ENCODE results near the gene PLN. TPM values are rescaled to one million over a fixed set of nuclear protein-coding genes. Genes with fewer than 3 reads are reported as not detected.

PLN gene
- total and polyA plus RNA-seq, 7 donors = 72.7 to 239 (median 208) TPM

DNA sequence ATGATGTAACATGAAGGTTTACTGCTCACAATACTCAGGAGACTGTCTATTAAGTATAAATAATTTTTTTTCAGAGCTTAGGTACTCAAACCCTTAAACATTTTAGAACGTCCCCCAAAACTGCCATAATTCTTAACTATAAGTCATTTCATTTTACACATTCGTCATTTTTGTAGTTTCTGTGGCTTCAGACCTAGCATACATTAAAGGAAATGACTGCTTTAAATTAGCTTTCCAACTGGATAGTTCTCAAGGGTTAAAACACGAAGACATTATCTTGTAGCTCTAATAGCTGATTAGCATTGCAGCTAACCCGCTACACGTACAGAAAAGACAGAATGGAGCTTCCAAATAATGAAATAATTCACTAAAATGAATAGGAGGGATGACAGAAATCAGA, 24.9 kb upstream of the PLN start:
- intact Hi-C loops (cut with DNase I) = no loop called here
- Histone ChIP-seq H3K9me3 (no peaks in the 10 kb centered on the region), H3K4me3 (no peak overlapping the region), H3K27me3 (ENCODE audit: insufficient read depth in 3 of 3, low read length in 2 of 3) (no peaks in the 10 kb centered on the region), H3K27ac (no peak overlapping the region), H3K36me3 (ENCODE audit: insufficient read depth in 1 of 2, low read depth in 1 of 2) (peaks cover 0 to 15% of the 10 kb centered on the region in 2 donors), H3K4me1 (peaks cover 29% of the 10 kb centered on the region)
- TF ChIP-seq, protein P1, sequence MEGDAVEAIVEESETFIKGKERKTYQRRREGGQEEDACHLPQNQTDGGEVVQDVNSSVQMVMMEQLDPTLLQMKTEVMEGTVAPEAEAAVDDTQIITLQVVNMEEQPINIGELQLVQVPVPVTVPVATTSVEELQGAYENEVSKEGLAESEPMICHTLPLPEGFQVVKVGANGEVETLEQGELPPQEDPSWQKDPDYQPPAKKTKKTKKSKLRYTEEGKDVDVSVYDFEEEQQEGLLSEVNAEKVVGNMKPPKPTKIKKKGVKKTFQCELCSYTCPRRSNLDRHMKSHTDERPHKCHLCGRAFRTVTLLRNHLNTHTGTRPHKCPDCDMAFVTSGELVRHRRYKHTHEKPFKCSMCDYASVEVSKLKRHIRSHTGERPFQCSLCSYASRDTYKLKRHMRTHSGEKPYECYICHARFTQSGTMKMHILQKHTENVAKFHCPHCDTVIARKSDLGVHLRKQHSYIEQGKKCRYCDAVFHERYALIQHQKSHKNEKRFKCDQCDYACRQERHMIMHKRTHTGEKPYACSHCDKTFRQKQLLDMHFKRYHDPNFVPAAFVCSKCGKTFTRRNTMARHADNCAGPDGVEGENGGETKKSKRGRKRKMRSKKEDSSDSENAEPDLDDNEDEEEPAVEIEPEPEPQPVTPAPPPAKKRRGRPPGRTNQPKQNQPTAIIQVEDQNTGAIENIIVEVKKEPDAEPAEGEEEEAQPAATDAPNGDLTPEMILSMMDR (IDR thresholded peaks at IDR 0.05) = no peak
- no peak for DNase-seq
- WGBS, 3 donors = 90 to 94% (median 93%) methylated on average over 5 of the region's 5 CpGs
- no peak for ATAC-seq

DNA sequence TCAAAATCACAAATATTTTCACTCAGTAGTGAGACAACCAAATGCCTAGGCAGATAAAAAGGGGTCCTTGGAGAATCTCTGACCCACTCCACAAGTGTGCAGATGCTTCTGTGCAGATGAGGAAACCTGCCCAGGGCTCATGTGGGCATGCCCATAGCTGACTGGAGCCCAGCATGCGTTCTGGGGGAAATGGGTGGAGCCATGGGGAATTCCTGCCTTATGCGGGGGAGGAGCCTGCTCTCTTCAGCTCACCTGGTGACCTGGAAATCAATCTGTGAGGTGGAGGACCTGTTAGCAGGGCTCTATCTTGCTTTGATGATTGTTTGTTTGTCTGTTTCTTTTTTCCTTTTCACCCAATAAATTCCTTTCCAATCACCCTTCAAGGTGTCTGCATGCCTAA, 23.4 kb upstream of the PLN start:
- TF ChIP-seq, protein P1 (IDR thresholded peaks at IDR 0.05) = no peak
- Histone ChIP-seq H3K4me3 (no peak overlapping the region), H3K36me3 (ENCODE audit: insufficient read depth in 1 of 2, low read depth in 1 of 2) (peaks cover 0 to 15% of the 10 kb centered on the region in 2 donors), H3K4me1 (peaks cover 44% of the 10 kb centered on the region), H3K9me3 (no peaks in the 10 kb centered on the region), H3K27me3 (ENCODE audit: insufficient read depth in 3 of 3, low read length in 2 of 3) (no peaks in the 10 kb centered on the region), H3K27ac (no peak overlapping the region)
- ATAC-seq = no peak
- intact Hi-C loops (cut with DNase I) = no loop called here
- 74 to 80% (median 76%) methylated on average over 2 of the region's 2 CpGs for WGBS, 3 donors
- DNase-seq = no peak

DNA sequence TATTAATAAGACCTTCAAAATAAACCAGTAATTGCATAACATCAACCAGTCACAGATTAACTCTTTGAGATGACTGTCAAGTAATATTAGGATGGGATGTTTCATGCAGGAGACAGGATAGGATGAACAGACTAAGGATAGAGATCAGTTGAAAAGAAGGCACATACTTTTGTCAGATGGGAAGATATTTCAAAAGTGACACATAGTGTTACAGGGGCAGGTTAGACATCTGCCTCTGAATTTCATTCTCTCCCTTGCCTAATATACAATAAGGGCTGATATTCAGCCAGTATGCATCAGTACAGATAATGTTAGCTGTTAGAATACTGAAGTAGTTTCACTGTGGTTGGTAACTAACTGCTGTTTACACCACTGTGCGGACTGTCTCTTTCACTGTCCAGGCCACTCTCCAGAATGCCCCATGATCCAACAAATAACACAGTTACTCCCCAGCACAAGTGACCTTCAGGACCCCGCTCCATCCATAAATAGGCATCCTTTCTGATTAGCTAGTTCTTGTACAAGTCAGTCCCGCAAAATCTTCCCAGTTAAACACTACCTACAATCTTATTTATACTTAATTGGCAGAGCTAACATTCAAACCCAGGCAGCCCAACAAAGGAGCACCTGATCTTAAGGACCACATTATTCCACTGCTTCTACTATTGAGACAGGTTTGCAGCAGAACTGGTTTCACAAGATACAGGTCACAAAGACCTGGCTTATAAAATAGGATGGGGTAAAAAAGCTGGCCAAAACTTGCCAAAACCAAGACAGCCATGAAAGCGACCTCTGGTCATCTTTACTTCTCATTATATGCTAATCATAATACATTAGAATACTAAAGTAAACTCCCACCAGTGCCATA, 21.9 kb upstream of the PLN start:
- TF ChIP-seq, protein P1 (IDR thresholded peaks at IDR 0.05) = no peak
- peak in 3 of 4 donors; percentile 42 to 59 (median 51) for ATAC-seq
- H3K4me1 ChIP-seq = peaks cover 52% of the 10 kb centered on the region
- no peak overlapping the region for H3K4me3 ChIP-seq
- 87 to 89% (median 88%) methylated on average over 4 of the region's 4 CpGs for WGBS, 3 donors
- intact Hi-C loops (cut with DNase I) = no loop called here
- DNase-seq = no peak
- H3K36me3 ChIP-seq (ENCODE audit: insufficient read depth in 1 of 2, low read depth in 1 of 2) = peaks cover 0 to 5% of the 10 kb centered on the region in 2 donors
- peaks cover 4% of the 10 kb centered on the region for H3K9me3 ChIP-seq
- H3K27me3 ChIP-seq (ENCODE audit: insufficient read depth in 3 of 3, low read length in 2 of 3) = no peaks in the 10 kb centered on the region
- H3K27ac ChIP-seq = peak overlapping the region; percentile 51

DNA sequence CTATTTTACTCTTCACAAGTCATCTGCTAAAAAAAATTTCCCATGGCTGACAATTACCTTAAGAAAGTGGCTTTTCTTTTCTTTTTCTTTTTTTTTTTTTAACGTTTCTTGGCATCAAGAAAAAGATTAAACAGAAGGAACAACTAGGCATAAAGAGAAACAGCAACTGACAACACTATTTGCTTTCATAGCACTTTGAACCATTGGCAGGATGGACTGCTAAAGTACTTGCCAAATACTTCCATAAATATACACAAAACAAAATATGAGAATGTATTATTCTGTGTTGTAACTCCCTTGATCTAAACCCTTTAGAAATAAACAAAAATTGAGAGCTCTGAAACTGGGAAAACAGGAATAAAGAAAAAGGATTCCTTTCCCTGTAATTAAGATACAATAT, 20.0 kb upstream of the PLN start:
- Histone ChIP-seq H3K36me3 (ENCODE audit: insufficient read depth in 1 of 2, low read depth in 1 of 2) (peaks cover 0 to 5% of the 10 kb centered on the region in 2 donors), H3K9me3 (peaks cover 6% of the 10 kb centered on the region), H3K27me3 (ENCODE audit: insufficient read depth in 3 of 3, low read length in 2 of 3) (no peaks in the 10 kb centered on the region), H3K4me1 (peaks cover 52% of the 10 kb centered on the region), H3K4me3 (peak overlapping the region; percentile 14), H3K27ac (peak overlapping the region; percentile 66)
- intact Hi-C loops (cut with DNase I) = no loop called here
- TF ChIP-seq, protein P1 (IDR thresholded peaks at IDR 0.05) = no peak
- ATAC-seq (peak in 1 of 4 donors; percentile 34), DNase-seq (no peak)
- WGBS, 3 donors = 2 to 20% (median 10%) methylated on average over 1 of the region's 1 CpG
